ENCODE results near the gene DTNBP1. TPM values are rescaled to one million over a fixed set of nuclear protein-coding genes. Genes with fewer than 3 reads are reported as not detected.

Gene DTNBP1
- total RNA-seq, 1 donor from 2014 or later, result 5.6 TPM

- Histone ChIP-seq H3K36me3 (peaks cover 0 to 27% of the 10 kb centered on the region in 2 donors), H3K27me3 (no peaks in the 10 kb centered on the region), H3K27ac (no peak overlapping the region), H3K9me3 (peaks cover 0 to 31% of the 10 kb centered on the region in 2 donors), H3K4me3 (no peak overlapping the region), H3K4me1 (no peaks in the 10 kb centered on the region)
- DNase-seq (ENCODE audit: low spot score in 2 of 2), result no peak
- intact Hi-C loops (cut with DNase I), result no loop called here
- TF ChIP-seq CTCF (IDR thresholded peaks at IDR 0.05), result no peak
Measured at GRCh38 chr6:15643542-15643941, 19.3 kb downstream of the DTNBP1 start.

- intact Hi-C loops (cut with DNase I), result no loop called here
Measured at GRCh38 chr6:15642276-15642675, 20.6 kb downstream of the DTNBP1 start.

GRCh38 chr6:15638373-15638772 is 24.5 kb downstream of the DTNBP1 start:
- intact Hi-C loops (cut with DNase I), result no loop called here
- Histone ChIP-seq H3K4me1 (no peaks in the 10 kb centered on the region), H3K27me3 (no peaks in the 10 kb centered on the region), H3K27ac (no peak overlapping the region), H3K36me3 (peaks cover 0 to 24% of the 10 kb centered on the region in 2 donors), H3K4me3 (no peak overlapping the region), H3K9me3 (peaks cover 0 to 15% of the 10 kb centered on the region in 2 donors)
- DNase-seq (ENCODE audit: low spot score in 2 of 2), result no peak
- no peak for TF ChIP-seq CTCF (IDR thresholded peaks at IDR 0.05)

More at GRCh38 chr6:15642276-15642675, 20.6 kb downstream of the DTNBP1 start:
- no peaks in the 10 kb centered on the region for H3K27me3 ChIP-seq
- peaks cover 0 to 25% of the 10 kb centered on the region in 2 donors for H3K36me3 ChIP-seq
- H3K27ac ChIP-seq, result no peak overlapping the region
- DNase-seq (ENCODE audit: low spot score in 2 of 2), result no peak
- H3K4me1 ChIP-seq, result no peaks in the 10 kb centered on the region
- no peak overlapping the region for H3K4me3 ChIP-seq
- no peak for TF ChIP-seq CTCF (IDR thresholded peaks at IDR 0.05)
- peaks cover 0 to 27% of the 10 kb centered on the region in 2 donors for H3K9me3 ChIP-seq

GRCh38 chr6:15631432-15631831 is 31.4 kb downstream of the DTNBP1 start:
- Histone ChIP-seq H3K36me3 (no peaks in the 10 kb centered on the region), H3K27me3 (no peaks in the 10 kb centered on the region), H3K27ac (no peak overlapping the region), H3K4me3 (no peak overlapping the region), H3K4me1 (no peaks in the 10 kb centered on the region), H3K9me3 (no peaks in the 10 kb centered on the region)
- intact Hi-C loops (cut with DNase I), result no loop called here
- DNase-seq (ENCODE audit: low spot score in 2 of 2), result no peak
- TF ChIP-seq CTCF (IDR thresholded peaks at IDR 0.05), result no peak

GRCh38 chr6:15630202-15630601 is 32.6 kb downstream of the DTNBP1 start:
- no peaks in the 10 kb centered on the region for H3K9me3 ChIP-seq
- no peaks in the 10 kb centered on the region for H3K4me1 ChIP-seq
- intact Hi-C loops (cut with DNase I), result no loop called here
- H3K27ac ChIP-seq, result no peak overlapping the region
- no peak overlapping the region for H3K4me3 ChIP-seq
- TF ChIP-seq CTCF (IDR thresholded peaks at IDR 0.05), result no peak
- H3K36me3 ChIP-seq, result no peaks in the 10 kb centered on the region
- no peak for DNase-seq (ENCODE audit: low spot score in 2 of 2)
- H3K27me3 ChIP-seq, result no peaks in the 10 kb centered on the region

GRCh38 chr6:15629487-15629886 is 33.3 kb downstream of the DTNBP1 start:
- Histone ChIP-seq H3K4me1 (no peaks in the 10 kb centered on the region), H3K27me3 (no peaks in the 10 kb centered on the region), H3K4me3 (no peak overlapping the region), H3K9me3 (no peaks in the 10 kb centered on the region), H3K36me3 (no peaks in the 10 kb centered on the region), H3K27ac (no peak overlapping the region)
- intact Hi-C loops (cut with DNase I), result no loop called here
- no peak for DNase-seq (ENCODE audit: low spot score in 2 of 2)
- TF ChIP-seq CTCF (IDR thresholded peaks at IDR 0.05), result no peak

Measured in ascending aorta (tissue), 2 donors.